ENCODE measurements around the gene POMT1.

DNA sequence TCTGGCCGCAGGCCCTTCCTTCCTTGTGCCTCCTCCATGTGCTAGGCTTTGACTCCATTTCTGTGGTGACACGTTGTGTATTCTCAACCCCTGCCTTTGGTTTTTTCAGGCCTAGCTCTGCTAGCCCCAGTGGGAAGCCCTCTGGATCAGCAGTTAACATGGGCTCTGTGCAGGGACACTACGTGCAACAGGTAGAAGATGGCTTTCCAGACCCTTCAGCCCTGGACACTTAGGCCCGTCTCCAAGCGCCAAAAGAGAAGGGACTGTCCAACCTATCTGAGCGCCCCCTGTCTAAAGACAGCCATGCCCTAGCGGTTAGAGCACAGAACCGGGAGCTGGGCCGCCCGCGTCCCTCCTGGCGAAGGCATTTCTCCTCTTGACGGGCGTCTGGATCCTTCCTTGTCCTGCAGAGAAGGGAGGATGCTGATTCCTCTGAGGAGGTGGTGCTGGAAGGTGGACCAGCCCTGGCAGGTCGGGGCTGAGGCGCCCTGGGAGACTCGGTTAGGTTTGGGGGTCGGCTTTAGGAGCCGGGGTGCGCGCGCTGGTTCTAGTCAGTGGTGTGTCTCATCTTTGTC lies 8.3 kb upstream of the POMT1 start:
- TF ChIP-seq PATZ1 (CRISPR knock-in tag; IDR thresholded peaks at IDR 0.05; ENCODE audit: borderline replicate concordance) (no peak), ZFP3 (CRISPR knock-in tag; IDR thresholded peaks at IDR 0.05) (no peak)
